Neutrophil (primary cell): ENCODE measurements around the gene ERCC6L2.

ENCODE experiments used
- H3K27ac ChIP-seq: fragments of 200-600 bp; sonication (generic); 2 replicates; pipeline ENCODE4 v1.5.1; 2016; ENCODE audit warnings: mild to moderate bottlenecking, moderate library complexity
- H3K27me3 ChIP-seq: fragments of 200-600 bp; sonication (generic); 2 replicates; pipeline ENCODE4 v1.6.0; 2016; ENCODE audit warnings: mild to moderate bottlenecking
- H3K36me3 ChIP-seq: fragments of 200-600 bp; sonication (generic); 2 replicates; pipeline ENCODE4 v1.5.1; 2017
- H3K4me1 ChIP-seq, 2 experiments: fragments of 200-600 bp in 1 of 2; sonication (generic) in 1 of 2; 1 replicate in 1 of 2; 2 replicates in 1 of 2; pipeline versions ENCODE4 v1.5.1 to v1.6.1; 2013 to 2016; ENCODE audit warnings: low read depth in 1 of 2, low read length in 1 of 2, mild to moderate bottlenecking in 1 of 2, moderate library complexity in 1 of 2; ENCODE audit not compliant: control insufficient read depth in 1 of 2, insufficient read depth in 1 of 2
- H3K4me3 ChIP-seq, 2 experiments: fragments of 200-600 bp in 1 of 2; sonication (generic) in 1 of 2; 1 replicate in 1 of 2; 2 replicates in 1 of 2; pipeline ENCODE4 v1.5.1; 2013 to 2016; ENCODE audit warnings: low read depth in 1 of 2, low read length in 1 of 2, mild to moderate bottlenecking in 1 of 2, moderate library complexity in 1 of 2
- H3K9me3 ChIP-seq: fragments of 200-600 bp; sonication (generic); 2 replicates; pipeline ENCODE4 v1.5.1; 2016
- CTCF ChIP-seq: fragments of 200-600 bp; sonication (generic); IDR thresholded peaks from 2 replicates; pipeline ENCODE4 v1.5.1; 2016; ENCODE audit warnings: antibody characterized with exemption

Gene ERCC6L2

GRCh38 chr9:95993337-95993736, 117.8 kb downstream of the ERCC6L2 start:
- no peaks in the 10 kb centered on the region for H3K9me3 ChIP-seq

GRCh38 chr9:95999390-95999789, 123.9 kb downstream of the ERCC6L2 start:
- H3K36me3 ChIP-seq: no peaks in the 10 kb centered on the region
- TF ChIP-seq CTCF: no peak
- H3K27me3 ChIP-seq: no peaks in the 10 kb centered on the region
- H3K4me1 ChIP-seq: no peaks in the 10 kb centered on the region
- no peaks in the 10 kb centered on the region for H3K9me3 ChIP-seq
- H3K4me3 ChIP-seq: no peak overlapping the region
- no peak overlapping the region for H3K27ac ChIP-seq

More at GRCh38 chr9:95993337-95993736, 117.8 kb downstream of the ERCC6L2 start:
- no peaks in the 10 kb centered on the region for H3K27me3 ChIP-seq
- H3K4me1 ChIP-seq: no peaks in the 10 kb centered on the region
- H3K4me3 ChIP-seq: no peak overlapping the region
- no peaks in the 10 kb centered on the region for H3K36me3 ChIP-seq
- H3K27ac ChIP-seq: no peak overlapping the region
- TF ChIP-seq CTCF: no peak

GRCh38 chr9:96004379-96004778, 128.9 kb downstream of the ERCC6L2 start:
- no peak for TF ChIP-seq CTCF
- Histone ChIP-seq H3K9me3 (no peaks in the 10 kb centered on the region), H3K4me3 (no peak overlapping the region), H3K27me3 (no peaks in the 10 kb centered on the region), H3K27ac (no peak overlapping the region), H3K36me3 (peaks cover 19% of the 10 kb centered on the region), H3K4me1 (no peaks in the 10 kb centered on the region)

GRCh38 chr9:96006296-96006879, 130.9 kb downstream of the ERCC6L2 start:
- no peaks in the 10 kb centered on the region for H3K9me3 ChIP-seq
- H3K36me3 ChIP-seq: peaks cover 19% of the 10 kb centered on the region
- no peaks in the 10 kb centered on the region for H3K4me1 ChIP-seq
- no peak overlapping the region for H3K4me3 ChIP-seq
- H3K27ac ChIP-seq: no peak overlapping the region
- no peaks in the 10 kb centered on the region for H3K27me3 ChIP-seq
- TF ChIP-seq CTCF: no peak

- H3K4me1 ChIP-seq: no peaks in the 10 kb centered on the region
- H3K27me3 ChIP-seq: no peaks in the 10 kb centered on the region
- no peak overlapping the region for H3K4me3 ChIP-seq
- peaks cover 19% of the 10 kb centered on the region for H3K36me3 ChIP-seq
- no peaks in the 10 kb centered on the region for H3K9me3 ChIP-seq
- no peak overlapping the region for H3K27ac ChIP-seq
- TF ChIP-seq CTCF: no peak
Observed at GRCh38 chr9:96006961-96007360, 131.5 kb downstream of the ERCC6L2 start.
